ENCODE results near the gene LTF. TPM values are rescaled to one million over a fixed set of nuclear protein-coding genes. Genes with fewer than 3 reads are reported as not detected.

Gene LTF
- total RNA-seq, 2 donors from 2014 or later = 0.51 to 1.8 TPM

DNA sequence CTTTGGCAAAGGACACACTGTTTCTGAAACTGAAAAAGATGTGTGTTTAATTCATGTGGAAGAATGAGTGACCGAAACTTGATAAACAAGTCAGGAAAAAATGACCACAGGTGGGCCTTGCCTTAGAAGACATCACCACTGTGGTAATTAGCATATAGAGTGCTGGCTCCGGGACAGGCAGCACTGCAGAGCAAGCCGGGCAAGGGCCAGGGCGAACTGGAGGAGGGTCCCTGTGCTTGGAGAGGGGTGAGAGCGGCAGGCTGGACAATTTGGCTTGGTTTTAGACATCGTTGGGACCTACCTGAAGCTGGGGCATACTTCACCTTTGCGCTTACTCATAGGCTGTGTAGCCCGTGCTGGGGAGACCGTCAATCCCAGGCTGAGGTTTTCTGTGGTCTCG, 41.2 kb upstream of the LTF start:
- Histone ChIP-seq H3K4me3 (no peak overlapping the region), H3K4me1 (no peaks in the 10 kb centered on the region), H3K36me3 (no peaks in the 10 kb centered on the region), H3K27ac (no peak overlapping the region), H3K27me3 (no peaks in the 10 kb centered on the region), H3K9me3 (no peaks in the 10 kb centered on the region)
- DNase-seq (ENCODE audit: low spot score) = no peak
- TF ChIP-seq, protein P1, sequence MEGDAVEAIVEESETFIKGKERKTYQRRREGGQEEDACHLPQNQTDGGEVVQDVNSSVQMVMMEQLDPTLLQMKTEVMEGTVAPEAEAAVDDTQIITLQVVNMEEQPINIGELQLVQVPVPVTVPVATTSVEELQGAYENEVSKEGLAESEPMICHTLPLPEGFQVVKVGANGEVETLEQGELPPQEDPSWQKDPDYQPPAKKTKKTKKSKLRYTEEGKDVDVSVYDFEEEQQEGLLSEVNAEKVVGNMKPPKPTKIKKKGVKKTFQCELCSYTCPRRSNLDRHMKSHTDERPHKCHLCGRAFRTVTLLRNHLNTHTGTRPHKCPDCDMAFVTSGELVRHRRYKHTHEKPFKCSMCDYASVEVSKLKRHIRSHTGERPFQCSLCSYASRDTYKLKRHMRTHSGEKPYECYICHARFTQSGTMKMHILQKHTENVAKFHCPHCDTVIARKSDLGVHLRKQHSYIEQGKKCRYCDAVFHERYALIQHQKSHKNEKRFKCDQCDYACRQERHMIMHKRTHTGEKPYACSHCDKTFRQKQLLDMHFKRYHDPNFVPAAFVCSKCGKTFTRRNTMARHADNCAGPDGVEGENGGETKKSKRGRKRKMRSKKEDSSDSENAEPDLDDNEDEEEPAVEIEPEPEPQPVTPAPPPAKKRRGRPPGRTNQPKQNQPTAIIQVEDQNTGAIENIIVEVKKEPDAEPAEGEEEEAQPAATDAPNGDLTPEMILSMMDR (IDR thresholded peaks at IDR 0.05) = no peak

DNA sequence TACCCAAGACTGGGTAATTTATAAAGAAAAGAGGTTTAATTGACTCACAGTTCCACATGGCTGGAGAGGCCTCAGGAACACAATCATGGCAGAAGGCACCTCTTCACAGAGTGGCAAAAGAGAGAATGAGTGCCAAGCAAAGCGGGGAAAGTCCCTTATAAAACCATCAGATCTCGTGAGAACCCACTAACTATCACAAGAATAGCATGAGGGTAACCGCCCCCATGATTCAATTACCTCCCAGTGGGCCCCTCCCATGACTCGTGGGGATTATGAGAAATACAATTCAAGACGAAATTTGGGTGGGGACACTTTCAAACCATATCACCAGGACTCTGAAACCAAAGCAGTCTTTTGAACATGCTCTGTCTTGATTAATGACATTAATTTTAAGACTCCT, 40.1 kb upstream of the LTF start:
- Histone ChIP-seq H3K4me3 (no peak overlapping the region), H3K9me3 (no peaks in the 10 kb centered on the region), H3K36me3 (no peaks in the 10 kb centered on the region), H3K27me3 (no peaks in the 10 kb centered on the region), H3K27ac (no peak overlapping the region), H3K4me1 (no peaks in the 10 kb centered on the region)
- DNase-seq (ENCODE audit: low spot score) = no peak
- TF ChIP-seq, protein P1 (IDR thresholded peaks at IDR 0.05) = no peak

DNA sequence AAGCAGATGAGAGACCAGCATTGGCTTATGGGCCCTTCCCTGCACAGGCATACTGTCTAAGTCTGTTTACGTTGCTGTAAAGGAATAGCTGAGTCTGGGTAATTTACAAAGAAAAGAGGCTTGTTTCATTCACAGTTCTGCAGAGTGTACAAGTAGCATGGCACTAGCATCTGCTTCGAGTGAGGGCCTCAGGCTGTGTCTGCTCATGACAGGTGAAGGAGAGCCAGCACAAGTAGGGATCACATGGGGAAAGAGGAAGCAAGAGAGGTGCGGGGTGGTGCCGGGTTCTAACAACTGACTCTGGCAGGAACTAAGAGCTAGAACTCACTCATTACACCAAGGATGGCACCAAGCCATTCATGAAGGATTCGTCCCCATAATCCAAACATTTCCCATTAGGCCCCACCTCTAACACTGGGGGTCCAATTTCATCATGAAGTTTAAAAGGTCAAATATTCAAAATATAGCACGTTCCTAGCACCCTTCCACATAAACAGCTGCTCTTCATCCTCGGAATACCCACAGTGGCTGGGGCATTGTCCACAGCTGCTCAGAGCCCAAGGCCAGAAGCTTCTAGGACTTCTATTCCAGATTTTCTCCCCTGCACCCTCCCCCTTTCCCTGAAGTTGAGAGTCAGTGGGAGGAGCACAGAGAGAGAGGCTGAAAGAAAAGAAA, 38.6 kb upstream of the LTF start:
- Histone ChIP-seq H3K27me3 (no peaks in the 10 kb centered on the region), H3K27ac (no peak overlapping the region), H3K36me3 (no peaks in the 10 kb centered on the region), H3K4me3 (no peak overlapping the region), H3K9me3 (no peaks in the 10 kb centered on the region), H3K4me1 (no peaks in the 10 kb centered on the region)
- TF ChIP-seq, protein P1 (IDR thresholded peaks at IDR 0.05) = no peak
- DNase-seq (ENCODE audit: low spot score) = no peak

DNA sequence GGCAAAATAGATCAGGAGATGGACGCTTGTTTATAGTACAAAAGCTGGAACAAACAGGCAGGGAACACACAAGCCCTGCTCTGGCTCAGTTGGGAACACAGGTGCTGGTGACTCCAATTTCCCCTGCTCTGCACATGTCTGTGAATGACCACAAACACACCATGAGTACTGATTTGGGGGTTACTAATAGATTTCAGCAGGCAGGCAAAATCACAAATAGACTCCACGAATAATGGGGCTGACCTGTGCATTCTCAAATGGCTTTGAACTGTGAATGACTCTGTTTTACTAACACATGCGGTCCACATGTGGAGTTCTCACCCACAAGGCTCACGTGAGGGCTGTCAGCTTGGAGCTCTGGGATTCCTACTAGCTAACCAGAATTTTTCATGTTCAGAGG, 37.0 kb upstream of the LTF start:
- no peaks in the 10 kb centered on the region for H3K4me1 ChIP-seq
- H3K4me3 ChIP-seq = no peak overlapping the region
- no peak overlapping the region for H3K27ac ChIP-seq
- no peak for DNase-seq (ENCODE audit: low spot score)
- H3K27me3 ChIP-seq = no peaks in the 10 kb centered on the region
- no peaks in the 10 kb centered on the region for H3K36me3 ChIP-seq
- no peaks in the 10 kb centered on the region for H3K9me3 ChIP-seq
- TF ChIP-seq, protein P1 (IDR thresholded peaks at IDR 0.05) = no peak

DNA sequence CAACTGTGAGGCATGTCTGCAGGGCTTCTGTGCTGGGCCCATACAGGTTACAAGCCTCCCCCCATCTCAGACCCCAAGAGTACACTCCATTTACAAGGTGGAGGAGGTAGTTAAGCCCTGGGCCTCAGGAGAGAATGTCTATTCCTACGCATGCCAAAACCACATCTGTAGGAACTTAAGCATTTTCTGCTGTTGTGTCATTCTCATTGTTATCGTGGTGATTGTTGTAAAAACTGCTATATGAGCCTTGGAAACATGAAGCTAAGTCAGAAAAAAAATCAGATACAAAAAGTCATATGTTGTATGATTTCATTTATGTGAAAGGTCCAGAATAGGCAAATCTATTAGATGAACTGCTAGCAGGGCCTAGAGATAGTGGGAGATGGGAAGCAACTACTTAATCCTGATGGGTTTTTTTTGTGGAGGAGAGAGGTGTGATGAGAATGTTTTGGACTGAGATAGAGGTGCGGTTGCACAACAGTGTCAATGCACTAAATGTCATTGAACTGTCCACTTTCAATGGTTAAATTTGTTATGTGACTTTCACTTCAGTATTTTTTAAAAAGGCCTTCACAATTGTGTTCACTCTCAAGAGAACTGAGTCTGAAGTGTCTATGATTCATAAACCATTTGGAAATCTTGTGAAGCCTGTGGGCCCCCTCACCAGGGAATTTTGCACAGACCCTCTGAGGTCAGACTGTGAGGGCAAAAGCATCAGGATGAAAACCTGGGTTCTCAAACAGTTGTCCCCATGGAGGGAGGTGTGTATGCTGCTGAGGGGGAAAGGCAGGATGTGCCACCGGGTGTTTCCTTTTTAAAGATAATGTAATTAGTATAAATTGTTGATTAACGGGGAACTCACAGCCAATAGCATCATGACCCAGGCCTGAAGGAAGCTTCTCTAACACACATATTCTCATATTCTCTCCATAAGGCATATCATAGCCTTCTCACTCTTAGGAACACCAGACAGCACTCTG, 36.2 kb upstream of the LTF start:
- no peak overlapping the region for H3K27ac ChIP-seq

More for the DNA sequence above, 36.2 kb upstream of the LTF start:
- Histone ChIP-seq H3K27me3 (no peaks in the 10 kb centered on the region), H3K9me3 (no peaks in the 10 kb centered on the region), H3K36me3 (no peaks in the 10 kb centered on the region), H3K4me3 (no peak overlapping the region), H3K4me1 (peaks cover 0 to under 1% of the 10 kb centered on the region in 2 donors)
- TF ChIP-seq, protein P1 (IDR thresholded peaks at IDR 0.05) = no peak
- DNase-seq (ENCODE audit: low spot score) = no peak

Data from right atrium auricular region (tissue), 2 donors.